ENCODE results near the gene STXBP5L.
"Not testable (repeated sequence)": the region's sequence is repeated elsewhere in the genome, so short reads cannot be mapped to it uniquely, and the experiment has no call there.

The STXBP5L gene

DNA sequence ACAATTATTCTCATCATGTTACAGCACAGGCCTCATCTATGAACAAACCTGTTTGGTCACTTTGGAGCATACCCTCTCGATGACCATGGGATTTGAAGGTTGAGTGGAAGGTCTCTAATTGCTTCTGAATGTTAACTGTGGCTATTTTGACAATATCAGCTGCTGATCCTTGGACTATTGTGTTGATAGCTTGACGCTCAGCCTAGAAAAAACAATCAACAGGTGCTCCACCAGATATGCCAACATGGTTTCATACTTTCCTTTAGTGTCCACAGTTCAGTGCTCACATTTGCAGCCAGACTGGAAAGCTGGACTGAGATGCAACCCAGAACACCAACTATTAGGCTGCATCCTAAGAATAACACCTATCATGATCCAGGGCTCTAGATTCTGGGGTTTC lies 528.1 kb downstream of the STXBP5L start:
- DNase-seq, result no peak

DNA sequence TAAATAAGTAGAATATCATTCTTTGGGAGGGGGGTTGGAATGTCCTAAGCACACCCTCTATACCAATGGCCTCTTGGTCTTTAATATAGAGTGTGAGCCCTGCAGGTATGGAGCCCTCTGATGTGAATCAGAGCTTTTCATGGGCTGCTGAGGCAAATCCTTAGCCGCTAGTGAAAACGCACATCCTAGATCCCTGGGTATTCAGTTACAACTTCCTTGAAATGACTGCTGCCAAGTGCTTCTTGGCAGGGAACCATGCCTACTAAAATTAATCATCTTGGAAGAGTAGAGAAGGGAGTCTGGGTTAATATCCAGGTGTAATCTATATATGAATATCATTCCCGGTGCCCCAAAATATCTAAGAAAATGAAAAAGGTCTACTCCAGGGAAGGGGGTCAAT lies 528.6 kb downstream of the STXBP5L start:
- DNase-seq, result no peak

DNA sequence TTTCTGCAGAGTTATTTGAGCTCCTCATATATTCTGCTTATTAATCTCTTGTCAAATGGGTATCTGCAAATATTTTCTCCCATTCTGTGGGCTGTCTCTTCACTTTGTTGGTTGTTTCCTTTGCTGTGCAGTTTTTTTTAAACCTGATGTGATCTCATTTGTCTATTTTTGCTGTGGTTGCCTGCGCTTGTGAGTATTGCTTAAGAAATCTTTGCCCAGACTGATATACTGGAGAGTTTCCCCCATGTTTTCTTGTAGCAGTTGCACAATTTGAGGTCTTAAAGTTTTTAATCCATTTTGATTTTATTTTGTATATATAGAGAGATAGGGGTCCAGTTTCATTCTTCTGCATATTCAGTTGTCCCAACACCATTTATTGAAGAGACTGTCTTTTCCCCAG lies 535.5 kb downstream of the STXBP5L start:
- DNase-seq, result no peak

DNA sequence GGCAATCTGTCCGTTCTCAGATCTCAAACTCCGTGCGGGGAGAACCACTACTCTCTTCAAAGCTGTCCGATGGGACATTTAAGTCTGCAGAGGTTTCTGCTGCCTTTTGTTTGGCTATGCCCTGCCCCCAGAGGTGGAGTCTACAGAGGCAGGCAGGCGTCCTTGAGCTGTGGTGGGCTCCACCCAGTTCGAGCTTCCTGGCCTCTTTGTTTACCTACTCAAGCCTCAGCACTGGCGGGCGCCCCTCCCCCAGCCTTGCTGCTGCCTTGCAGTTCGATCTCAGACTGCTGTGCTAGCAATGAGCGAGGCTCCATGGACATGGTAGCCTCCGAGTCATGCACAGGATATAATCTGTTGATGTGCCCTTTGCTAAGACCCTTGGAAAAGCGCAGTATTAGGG lies 543.7 kb downstream of the STXBP5L start:
- not testable (repeated sequence) for DNase-seq

DNA sequence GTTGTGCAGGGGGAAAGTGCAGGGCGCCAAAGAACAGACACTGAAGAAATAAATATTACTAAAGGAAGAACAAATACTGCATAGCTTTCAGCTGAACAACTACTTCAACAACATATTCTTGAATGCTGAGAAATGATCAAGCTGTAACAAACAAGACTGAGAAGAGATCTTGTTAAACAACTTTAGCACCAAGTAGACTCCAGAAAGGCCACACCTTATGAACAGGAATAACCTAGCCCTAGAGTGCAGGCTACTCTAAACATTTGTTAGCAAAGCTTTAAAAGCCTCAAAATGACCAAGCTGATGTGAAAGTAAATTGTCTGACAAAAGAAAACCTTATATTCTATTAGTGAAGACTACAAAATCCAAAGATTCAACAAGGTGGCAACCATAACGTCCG lies 554.6 kb downstream of the STXBP5L start:
- no peak for DNase-seq

DNA sequence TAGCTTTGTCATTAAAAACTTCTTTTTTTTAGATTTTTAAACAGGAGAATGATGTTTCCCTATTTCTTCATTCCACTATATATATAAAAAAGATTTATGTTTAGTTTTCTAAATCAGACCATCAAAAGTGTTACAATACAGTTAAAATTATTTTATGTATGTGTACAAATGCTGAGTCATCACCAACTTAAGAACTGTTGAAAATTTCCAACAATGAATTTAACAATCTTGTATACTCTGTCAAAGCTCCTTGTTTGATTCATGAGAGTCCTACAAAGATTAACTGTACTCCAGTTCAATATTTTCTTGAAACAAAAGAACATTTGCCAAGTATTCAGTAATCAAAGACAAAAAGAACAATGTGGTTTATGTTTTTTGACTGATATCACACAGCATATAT lies 555.7 kb downstream of the STXBP5L start:
- no peak for DNase-seq

DNA sequence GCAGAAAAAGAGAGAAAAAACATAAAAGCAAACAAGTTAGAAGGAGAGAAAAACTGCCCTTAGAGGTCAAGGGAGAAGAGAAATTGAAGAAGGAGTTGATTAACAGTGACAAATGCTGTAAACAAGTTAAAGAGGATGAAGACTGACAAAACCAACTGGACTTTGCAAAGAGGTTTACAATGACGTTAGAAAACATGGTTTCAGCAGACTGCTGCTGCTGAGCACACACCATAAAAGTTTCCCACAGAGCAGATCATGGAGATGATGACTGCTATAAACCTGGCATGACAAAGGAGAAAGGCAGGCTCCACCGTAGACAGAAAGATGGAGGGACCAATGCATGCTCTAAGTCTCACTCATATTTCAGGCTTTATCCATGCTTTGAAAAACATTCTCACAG lies 559.1 kb downstream of the STXBP5L start:
- DNase-seq, result no peak

DNA sequence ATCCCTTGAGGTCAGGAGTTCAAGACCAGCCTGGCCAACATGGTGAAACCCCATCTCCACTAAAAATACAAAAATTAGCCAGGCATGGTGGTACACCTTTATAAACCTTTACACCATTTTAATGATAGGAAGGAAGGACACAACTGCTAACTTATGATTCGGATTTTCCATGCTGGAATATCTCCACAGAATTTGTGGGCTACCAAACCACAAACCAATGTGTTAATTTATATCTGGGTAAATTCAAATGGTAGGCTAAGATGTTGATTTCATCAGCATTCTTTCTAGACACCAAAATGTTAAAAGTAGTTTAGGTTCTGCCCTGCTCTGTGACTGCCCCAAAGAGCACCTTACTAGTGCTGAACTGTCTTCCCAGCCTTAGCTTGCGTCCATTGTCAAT lies 565.0 kb downstream of the STXBP5L start:
- no peak for DNase-seq

All from right forelimb (tissue), 1 donor.